ENCODE measurements around the gene TMX3.

TMX3 gene, protein sequence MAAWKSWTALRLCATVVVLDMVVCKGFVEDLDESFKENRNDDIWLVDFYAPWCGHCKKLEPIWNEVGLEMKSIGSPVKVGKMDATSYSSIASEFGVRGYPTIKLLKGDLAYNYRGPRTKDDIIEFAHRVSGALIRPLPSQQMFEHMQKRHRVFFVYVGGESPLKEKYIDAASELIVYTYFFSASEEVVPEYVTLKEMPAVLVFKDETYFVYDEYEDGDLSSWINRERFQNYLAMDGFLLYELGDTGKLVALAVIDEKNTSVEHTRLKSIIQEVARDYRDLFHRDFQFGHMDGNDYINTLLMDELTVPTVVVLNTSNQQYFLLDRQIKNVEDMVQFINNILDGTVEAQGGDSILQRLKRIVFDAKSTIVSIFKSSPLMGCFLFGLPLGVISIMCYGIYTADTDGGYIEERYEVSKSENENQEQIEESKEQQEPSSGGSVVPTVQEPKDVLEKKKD

DNA sequence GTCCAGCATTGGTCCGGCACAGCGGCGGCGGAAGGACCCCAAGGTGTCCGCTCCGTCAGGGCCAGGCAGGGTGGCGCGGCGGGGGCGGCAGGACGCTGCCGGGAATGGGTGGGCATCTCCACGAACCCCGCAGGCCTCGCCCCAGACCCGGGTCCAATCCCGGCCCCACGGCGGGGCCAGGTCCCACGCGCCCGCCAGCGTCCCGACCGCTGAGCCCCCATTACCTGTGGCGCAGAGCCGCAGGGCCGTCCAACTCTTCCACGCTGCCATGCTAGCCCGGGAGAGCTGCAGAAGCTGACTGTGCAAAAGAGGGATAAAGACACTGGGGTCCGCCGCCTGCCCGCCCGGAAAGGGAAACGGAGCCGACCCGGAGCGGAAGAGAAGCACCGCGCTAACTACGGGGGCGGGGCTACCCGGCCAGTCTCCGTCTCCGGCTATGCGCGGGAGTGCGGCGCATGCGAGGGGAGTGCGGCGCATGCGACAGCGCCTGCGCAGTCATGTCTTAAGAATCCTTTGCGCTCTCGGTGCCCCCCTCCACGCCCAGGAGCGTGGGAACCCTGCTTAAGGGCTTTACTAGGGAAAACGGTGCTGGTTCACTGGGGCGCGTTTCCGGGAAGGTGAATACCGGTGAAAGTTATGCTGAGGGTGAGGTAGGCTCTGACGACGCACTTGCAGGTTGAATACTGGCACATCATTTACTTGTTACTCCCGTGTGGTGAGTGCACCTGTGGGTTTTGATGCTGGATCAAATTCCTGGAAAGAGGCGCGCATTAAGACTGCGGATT, at the start of gene TMX3:
TMX3 (minus strand) TSS at position 397 of the 785 bp plus-strand sequence; CDS start at position 270, 127 bp downstream.
- TF ChIP-seq GATA3 (IDR thresholded peaks at IDR 0.05; ENCODE audit: low read depth, low read length) (no peak), GATA2 (IDR thresholded peaks at IDR 0.05; ENCODE audit: low read depth, low read length) (no peak)

DNA sequence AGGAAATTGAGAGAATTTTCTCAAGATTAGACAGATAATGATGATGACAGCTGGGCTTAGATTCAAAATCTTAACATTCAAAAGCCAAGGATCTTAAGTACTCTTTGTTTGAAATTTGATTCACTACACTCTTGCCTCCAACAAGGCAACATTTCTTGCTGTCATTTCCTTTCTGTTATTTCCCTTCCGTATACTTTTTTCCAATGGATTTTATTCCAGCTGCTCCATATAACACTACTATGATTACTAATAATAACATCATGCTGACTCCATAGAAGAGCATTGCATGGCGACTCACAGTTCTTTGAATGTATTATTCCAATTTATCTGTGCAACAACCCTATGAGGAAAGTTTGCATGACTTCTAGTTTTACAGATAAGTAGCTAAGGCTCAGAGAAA, 49.1 kb upstream of the TMX3 start:
- TF ChIP-seq GATA3 (IDR thresholded peaks at IDR 0.05; ENCODE audit: low read depth, low read length), result no peak
- TF ChIP-seq GATA2 (IDR thresholded peaks at IDR 0.05; ENCODE audit: low read depth, low read length), result no peak

DNA sequence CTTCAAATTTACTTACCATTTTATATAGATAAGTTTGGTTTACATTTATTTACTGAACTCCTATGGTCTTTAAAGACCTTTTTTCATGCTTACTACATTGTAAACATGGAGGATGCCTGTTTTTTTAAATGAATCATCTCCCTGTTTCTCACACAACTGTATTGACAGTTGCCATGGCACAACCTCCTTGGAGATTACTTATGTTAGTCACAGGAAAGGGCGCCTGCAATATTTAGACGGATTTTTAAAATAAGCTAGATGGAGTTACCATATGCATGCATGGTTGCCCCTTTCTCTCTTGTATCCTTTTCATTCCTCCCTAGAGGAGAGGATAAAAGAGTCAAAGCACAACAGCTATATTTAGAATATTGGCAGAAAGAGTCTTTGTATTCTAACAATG, 48.2 kb upstream of the TMX3 start:
- TF ChIP-seq GATA3 (IDR thresholded peaks at IDR 0.05; ENCODE audit: low read depth, low read length) (no peak), GATA2 (IDR thresholded peaks at IDR 0.05; ENCODE audit: low read depth, low read length) (no peak)

DNA sequence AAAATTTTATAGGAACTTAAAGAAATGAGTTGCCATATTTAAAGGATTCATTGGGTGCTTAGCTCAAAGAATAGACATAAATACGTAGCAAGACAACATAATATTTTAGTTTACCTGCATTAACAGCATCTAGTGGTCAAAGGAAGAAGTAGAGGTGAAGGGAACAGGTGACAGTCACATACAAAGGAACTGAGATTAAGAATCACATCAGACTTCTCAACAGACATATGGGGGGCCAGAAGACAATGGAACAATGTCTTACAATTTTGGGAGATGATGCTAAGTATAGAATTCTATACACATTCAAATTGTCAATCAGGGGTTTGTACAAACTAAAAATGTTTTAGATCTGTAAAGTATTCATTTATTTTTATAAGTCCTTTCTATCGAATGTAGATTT, 44.4 kb upstream of the TMX3 start:
- no peak for TF ChIP-seq GATA3 (IDR thresholded peaks at IDR 0.05; ENCODE audit: low read depth, low read length)
- TF ChIP-seq GATA2 (IDR thresholded peaks at IDR 0.05; ENCODE audit: low read depth, low read length), result no peak

DNA sequence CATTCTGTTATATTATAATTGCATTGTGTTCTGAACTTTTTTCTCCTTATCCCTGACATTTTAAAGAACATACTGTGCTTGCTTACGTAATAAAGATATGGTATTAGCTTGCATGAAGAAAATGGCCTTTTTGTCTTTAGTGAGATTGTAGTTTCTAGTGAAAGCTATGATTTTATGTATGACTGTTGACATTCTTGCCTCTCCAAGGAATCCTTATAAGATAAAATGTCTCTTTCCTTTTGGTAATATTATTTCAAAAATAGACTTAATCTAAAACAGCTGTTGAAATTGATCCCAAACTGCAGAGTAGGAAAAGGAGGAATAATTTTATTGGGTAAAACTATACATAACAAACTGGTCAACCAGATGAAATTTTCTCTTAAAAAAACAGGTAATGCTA, 42.2 kb upstream of the TMX3 start:
- TF ChIP-seq GATA2 (IDR thresholded peaks at IDR 0.05; ENCODE audit: low read depth, low read length) (no peak), GATA3 (IDR thresholded peaks at IDR 0.05; ENCODE audit: low read depth, low read length) (no peak)

DNA sequence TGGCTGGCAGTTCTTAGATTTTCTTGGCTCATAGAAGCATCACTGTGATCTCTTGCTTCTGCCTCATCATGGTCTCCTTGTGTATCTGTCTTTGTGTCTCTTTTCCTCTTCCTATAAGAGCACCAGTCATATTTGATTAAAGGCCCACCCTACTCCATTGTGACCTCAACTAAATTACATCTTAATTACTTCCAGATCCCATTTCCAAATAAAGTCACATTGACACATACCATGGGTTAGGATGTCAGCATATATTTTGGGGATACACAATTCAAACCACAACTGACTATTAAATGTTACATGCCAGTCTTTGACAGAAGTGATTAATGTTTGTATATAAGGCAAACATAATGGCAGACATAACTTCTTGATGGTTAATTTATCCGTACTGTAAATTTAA, 27.3 kb upstream of the TMX3 start:
- TF ChIP-seq GATA2 (IDR thresholded peaks at IDR 0.05; ENCODE audit: low read depth, low read length) (no peak), GATA3 (IDR thresholded peaks at IDR 0.05; ENCODE audit: low read depth, low read length) (no peak)

DNA sequence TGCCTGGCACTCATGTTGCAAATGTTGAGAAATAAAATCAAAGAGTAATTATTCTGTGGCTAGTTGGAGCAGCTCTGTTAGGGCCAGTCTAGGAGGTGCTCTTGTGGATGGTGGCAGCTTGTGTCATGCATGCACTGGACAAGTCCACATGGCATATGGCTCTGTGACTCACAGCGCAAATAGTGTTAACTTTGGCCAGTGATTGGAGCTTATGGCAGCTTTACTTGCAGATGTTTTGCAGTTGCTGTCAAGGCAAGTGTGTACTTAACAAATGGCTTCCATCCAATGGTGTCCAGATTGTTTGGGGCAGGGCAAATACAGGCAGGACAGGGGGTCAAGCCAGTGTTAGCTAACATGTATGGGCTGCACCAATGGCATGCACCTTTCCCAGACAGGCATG, 26.1 kb upstream of the TMX3 start:
- TF ChIP-seq GATA2 (IDR thresholded peaks at IDR 0.05; ENCODE audit: low read depth, low read length), result no peak
- TF ChIP-seq GATA3 (IDR thresholded peaks at IDR 0.05; ENCODE audit: low read depth, low read length), result no peak

DNA sequence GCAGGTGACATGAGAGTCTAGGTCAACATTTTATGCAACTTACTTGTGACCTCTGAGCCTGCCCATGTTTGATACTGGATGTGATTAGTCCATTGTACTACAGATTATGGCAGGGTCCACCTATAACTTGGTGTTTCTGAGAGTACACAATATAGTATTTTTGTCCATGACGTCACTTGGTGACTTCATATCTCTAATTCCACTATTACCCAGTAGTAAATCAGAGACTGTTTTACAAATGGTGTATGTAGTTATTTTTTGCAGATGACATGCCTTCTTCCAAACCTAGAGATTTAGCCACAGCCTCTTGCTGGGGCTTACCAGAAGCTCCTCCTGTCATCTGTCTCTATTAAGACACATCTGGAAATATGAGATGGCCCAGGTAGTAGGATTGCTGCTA, 24.6 kb upstream of the TMX3 start:
- TF ChIP-seq GATA2 (IDR thresholded peaks at IDR 0.05; ENCODE audit: low read depth, low read length), result no peak
- no peak for TF ChIP-seq GATA3 (IDR thresholded peaks at IDR 0.05; ENCODE audit: low read depth, low read length)

DNA sequence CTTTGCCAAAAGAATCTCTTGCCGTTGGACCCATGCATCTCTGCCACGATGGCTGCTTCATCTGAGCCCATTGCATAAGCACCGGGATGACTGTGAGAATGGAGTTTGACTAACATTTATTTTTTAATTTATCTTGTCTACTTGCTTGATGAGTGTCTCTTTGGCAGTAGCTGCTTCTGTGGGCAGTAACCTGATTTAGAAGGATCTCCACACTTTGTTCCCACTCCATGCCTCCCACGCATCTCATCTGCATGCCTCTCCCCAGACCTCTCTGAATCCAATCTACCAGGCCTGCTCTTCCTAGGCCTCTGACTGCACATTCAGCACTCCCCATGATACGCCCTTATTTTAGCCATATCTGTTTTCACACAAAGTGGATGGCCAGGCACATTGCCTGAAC, 23.7 kb upstream of the TMX3 start:
- no peak for TF ChIP-seq GATA3 (IDR thresholded peaks at IDR 0.05; ENCODE audit: low read depth, low read length)

DNA sequence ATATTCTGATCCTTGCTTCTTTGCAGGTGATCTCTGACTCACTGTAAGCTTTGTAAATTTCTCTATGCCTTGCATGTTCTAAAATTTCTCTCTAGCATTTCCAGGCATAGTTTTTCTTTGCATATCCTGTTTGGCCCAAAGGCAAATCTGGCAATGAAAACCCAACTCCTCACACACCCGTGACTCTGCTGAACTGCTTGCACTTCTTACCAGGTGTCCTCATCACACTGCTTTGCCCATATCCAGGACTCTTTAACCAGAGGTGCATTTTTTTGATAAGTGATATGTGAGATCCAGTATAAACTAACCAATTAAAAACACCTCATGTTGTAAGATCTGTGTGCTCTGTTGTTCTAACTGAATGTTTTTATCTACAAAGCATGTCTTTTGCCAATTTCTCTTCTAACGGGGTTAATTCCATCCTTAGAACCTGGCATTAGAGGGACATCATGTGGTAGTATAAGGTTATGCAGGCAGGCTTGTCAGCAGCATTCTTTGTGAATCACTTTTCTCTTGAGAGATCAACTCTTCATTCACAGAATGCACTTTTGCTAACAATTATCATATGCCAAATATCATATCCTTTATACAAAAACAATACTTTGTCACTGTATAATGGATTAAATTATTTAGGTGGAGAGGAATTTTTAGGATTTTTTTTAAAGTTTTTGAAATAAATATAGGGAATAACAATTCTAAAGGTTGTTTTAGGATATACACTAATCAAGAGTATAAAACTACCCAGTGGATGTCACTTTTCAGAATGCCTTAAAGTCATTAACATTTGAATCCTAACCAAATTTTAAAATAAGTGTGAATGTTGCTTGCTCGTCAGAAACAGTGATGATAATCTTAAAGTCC, 20.8 kb upstream of the TMX3 start:
- TF ChIP-seq GATA3 (IDR thresholded peaks at IDR 0.05; ENCODE audit: low read depth, low read length) (no peak), GATA2 (IDR thresholded peaks at IDR 0.05; ENCODE audit: low read depth, low read length) (no peak)

DNA sequence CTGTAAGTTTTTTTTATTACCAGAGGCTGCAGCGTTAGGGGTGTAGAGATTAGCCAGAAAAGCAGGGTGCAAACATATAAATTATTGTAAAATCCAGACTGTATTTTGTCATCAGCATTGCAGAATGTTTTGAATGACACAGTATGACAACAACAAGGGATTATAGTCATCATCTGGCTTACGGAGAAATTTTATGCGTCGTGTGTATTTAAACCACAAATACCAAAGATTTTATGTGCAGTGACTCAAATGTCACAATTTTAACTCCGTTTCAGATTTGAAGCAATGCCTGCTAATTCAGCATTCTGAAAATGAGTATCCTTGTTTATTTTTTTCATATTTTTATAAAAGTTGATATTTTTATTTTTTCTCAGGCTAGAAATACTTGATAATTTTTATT, 19.4 kb upstream of the TMX3 start:
- TF ChIP-seq GATA3 (IDR thresholded peaks at IDR 0.05; ENCODE audit: low read depth, low read length) (no peak), GATA2 (IDR thresholded peaks at IDR 0.05; ENCODE audit: low read depth, low read length) (no peak)

DNA sequence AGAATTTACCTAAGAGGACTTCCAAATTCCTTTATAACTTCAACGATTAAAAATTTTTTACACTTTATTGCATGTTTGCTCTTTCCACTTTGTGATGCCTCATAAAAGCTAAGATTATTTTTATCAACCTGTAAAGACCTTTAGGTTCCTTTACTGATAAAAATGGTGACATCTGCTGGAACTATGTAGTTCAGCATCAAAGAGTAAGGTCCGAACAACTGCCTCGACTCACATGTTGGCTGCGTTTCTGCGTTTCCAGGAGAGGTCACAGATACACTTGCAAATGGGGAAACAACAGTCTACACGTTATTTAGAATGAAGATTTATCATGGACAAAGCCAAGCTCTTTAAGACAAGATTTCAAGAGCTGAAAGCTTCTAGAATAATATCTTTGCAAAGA, 18.8 kb upstream of the TMX3 start:
- TF ChIP-seq GATA2 (IDR thresholded peaks at IDR 0.05; ENCODE audit: low read depth, low read length) (no peak), GATA3 (IDR thresholded peaks at IDR 0.05; ENCODE audit: low read depth, low read length) (no peak)

DNA sequence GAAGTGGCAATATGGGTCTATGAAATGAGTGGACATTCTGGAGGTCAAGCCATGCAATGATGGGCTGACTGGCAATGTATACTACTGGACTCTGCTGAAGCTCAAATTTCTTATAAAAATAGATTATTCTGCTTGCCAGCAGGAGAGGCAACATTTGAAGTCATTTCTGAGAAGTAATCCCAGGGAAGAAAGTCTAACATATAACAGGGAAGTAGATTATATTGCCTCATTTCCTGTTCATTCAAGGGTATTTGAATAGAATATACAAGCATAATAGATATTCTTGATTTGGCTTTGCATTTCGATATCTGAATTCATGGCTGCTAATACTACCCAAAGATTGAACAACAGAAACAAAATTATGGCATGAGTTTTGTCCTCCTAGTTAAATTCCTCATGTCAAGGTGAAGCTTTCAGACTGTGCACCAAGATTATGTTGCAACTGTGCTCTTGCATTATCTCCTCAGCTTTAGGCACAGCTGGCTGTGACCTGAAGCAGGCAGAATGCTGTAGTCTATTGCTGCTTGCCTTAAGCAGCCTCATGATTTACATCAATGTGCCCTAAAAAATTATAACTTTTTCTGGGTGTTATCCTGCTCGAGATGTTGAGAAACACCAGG, 13.3 kb upstream of the TMX3 start:
- TF ChIP-seq GATA2 (IDR thresholded peaks at IDR 0.05; ENCODE audit: low read depth, low read length) (no peak), GATA3 (IDR thresholded peaks at IDR 0.05; ENCODE audit: low read depth, low read length) (no peak)

DNA sequence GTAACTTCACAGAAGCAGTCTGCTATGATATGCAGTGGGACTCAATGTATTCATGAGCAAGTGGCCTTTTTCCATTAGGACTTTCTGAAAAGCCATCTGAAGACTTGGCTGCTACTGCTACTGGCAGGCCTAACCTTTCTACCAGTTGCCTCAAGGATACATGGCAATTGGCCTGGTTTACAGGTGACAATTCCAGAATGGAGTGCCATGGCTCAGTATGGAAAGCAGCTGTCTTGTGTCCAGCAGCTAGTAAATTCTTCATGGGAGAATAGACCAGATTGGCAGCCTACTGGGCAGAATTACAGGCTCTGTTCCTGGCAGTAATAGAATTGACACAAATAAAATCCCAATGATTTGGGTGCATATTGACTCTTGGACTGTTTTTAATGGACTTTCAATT, 12.6 kb upstream of the TMX3 start:
- TF ChIP-seq GATA3 (IDR thresholded peaks at IDR 0.05; ENCODE audit: low read depth, low read length), result no peak
